ENCODE results near the gene ATIC.

DNA sequence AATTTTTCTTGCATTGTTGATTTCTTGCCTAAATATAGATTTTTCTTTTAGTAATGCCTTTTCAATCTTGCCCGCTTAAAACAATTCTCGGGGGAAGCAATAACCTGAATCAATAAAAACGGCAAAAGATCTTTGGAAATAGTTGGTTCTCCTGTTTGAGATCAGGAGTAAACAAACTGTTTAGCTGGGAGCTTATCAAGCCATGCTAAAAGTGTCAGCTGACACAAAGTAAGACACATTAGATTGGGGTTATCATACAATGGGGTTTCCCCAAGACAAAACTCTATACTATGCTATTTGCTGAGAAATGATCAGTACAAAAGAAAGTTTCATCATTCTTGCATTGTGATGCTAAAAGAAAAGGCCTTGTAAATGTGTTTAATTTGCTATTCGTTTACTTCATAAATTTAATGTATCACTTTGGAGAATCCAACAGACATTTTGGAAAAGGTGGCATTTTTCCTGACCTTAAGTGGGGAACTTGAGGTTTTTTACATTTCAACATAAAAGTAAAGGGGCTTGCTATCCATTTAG is 46.5 kb downstream of the ATIC start:
- TF ChIP-seq, protein P1, sequence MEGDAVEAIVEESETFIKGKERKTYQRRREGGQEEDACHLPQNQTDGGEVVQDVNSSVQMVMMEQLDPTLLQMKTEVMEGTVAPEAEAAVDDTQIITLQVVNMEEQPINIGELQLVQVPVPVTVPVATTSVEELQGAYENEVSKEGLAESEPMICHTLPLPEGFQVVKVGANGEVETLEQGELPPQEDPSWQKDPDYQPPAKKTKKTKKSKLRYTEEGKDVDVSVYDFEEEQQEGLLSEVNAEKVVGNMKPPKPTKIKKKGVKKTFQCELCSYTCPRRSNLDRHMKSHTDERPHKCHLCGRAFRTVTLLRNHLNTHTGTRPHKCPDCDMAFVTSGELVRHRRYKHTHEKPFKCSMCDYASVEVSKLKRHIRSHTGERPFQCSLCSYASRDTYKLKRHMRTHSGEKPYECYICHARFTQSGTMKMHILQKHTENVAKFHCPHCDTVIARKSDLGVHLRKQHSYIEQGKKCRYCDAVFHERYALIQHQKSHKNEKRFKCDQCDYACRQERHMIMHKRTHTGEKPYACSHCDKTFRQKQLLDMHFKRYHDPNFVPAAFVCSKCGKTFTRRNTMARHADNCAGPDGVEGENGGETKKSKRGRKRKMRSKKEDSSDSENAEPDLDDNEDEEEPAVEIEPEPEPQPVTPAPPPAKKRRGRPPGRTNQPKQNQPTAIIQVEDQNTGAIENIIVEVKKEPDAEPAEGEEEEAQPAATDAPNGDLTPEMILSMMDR (conservative IDR thresholded peaks at IDR 0.05), result no peak
- no peak for TF ChIP-seq ZFX (IDR thresholded peaks at IDR 0.05)

All from C4-2B (cell line).